Measurements from ENCODE around the gene SLC2A4RG.
A peak's percentile ranks its signal among the peaks of the same experiment; 100 is the strongest.

The SLC2A4RG gene, protein sequence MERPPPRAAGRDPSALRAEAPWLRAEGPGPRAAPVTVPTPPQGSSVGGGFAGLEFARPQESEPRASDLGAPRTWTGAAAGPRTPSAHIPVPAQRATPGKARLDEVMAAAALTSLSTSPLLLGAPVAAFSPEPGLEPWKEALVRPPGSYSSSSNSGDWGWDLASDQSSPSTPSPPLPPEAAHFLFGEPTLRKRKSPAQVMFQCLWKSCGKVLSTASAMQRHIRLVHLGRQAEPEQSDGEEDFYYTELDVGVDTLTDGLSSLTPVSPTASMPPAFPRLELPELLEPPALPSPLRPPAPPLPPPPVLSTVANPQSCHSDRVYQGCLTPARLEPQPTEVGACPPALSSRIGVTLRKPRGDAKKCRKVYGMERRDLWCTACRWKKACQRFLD

DNA sequence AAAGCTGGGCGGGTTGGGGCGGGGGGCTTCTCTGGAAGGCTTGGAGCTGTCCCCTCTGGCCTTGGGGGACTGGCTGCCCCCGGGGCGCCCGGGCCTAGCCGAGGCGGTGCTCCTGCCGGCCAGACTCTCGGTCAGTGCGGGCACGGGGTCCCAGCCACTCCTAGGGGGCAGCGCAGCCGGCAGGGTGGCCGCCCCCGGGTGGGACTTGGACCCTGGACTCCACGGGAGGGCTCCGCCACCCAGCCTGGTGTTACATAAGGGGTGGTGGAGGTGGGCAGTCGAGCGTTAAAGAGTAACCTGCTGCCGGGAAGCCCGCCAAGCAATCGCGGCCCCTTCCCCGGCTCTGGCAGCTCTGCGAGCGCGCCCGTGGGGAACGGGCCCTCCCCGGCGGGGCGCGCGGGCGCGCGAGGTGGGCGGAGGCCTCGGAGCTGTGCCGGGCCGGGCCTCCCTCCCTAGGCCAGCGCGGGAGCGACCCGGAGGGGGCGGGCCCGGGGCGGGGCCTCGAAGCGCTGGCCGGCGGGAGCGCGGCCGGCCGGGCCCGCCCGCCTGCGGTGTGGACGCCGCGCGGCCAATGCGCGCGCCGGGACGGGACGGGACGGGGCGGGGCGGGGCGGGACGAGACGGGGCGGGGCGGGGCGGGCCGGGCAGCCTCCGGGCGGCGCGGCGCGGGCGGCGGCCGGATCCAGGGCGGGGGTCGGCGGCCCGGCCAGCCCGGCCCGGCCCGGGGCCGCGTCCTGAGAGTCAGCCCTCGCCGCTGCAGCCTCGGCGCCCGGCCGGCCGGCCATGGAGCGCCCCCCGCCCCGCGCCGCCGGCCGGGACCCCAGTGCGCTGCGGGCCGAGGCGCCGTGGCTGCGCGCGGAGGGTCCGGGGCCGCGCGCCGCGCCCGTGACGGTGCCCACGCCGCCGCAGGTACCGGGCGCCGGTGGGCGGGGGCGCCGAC lies at the start of gene SLC2A4RG:
Gene SLC2A4RG, plus strand, starts transcription at position 647 of the 940 bp plus-strand sequence. Its CDS starts 137 bp downstream, at position 784.
- DNase-seq (ENCODE audit: low read depth) = peak; percentile 67

DNA sequence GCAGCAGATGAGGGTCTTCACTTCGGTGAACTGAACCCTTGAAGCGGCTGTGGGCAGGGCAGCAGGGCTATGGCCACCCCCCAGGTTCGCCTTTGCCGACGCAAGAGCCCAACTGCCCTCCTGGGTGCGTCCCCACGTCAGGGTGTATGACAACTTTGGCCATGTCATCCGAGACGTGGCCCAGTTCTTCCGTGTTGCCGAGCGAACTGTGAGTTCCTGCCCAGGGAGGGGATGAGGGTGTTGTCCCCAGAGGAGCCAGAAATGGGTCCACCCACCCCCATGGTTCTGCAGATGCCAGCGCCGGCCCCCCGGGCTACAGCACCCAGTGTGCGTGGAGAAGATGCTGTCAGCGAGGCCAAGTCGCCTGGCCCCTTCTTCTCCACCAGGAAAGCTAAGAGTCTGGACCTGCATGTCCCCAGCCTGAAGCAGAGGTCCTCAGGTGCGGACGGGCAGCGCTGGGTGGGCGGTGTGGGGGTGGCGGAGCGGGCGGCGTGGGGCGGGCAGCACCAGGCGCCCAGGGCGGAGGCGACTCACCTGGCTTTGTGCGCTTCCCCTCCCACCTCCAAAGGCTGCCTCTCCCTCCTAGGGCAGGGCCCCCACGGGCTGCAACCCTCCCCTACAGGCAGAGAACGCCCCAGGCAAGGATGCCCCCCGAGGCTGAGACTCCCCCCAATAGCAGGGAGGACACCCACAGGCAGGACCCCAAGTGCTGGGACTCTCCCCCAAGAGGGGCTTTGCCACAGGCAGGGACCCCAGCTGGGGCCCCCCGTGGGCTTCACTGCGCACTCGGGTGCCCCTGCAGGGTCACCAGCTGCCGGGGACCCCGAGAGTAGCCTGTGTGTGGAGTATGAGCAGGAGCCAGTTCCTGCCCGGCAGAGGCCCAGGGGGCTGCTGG lies 49.3 kb upstream of the SLC2A4RG start:
- DNase-seq (ENCODE audit: low read depth) = no peak

DNA sequence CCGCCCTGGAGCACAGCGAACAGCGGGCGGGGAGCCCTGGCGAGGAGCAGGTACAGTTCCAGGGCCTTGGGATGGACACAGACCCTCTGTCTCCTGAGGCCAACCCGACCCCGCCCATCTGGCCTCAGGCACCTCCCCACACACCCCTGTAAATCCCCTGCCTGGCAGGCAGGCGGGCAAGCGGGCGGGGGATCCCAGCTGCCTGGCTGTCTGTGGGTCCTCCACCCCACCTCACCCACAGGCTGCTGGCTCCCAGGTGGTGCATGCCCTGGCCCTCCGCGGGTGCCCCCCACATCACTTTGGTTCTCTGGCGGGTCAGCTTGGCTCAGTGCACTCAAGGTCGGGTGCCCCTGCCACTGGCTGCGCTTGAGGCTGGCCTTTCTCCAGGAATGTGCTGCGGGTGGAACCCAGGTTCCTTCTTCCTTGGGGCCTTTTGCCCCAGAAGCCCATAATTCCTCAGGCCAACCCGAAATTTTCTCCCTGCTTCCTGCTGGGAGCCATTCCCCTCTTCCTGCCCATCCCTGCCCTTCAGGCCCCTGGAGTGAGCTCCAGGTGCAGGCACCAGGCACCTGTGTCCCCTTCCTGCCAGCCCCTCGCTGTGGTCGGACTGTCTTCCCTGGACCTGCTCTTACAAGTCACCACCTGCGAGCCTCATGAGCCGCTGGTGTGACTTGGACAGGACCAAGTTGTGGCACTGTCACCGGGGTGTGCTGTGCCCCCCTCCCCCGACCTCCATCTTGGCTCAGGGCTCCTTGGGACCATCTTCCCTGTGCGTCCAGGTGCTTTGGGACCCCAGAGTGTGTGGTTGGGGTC lies 48.5 kb upstream of the SLC2A4RG start:
- DNase-seq (ENCODE audit: low read depth) = no peak

DNA sequence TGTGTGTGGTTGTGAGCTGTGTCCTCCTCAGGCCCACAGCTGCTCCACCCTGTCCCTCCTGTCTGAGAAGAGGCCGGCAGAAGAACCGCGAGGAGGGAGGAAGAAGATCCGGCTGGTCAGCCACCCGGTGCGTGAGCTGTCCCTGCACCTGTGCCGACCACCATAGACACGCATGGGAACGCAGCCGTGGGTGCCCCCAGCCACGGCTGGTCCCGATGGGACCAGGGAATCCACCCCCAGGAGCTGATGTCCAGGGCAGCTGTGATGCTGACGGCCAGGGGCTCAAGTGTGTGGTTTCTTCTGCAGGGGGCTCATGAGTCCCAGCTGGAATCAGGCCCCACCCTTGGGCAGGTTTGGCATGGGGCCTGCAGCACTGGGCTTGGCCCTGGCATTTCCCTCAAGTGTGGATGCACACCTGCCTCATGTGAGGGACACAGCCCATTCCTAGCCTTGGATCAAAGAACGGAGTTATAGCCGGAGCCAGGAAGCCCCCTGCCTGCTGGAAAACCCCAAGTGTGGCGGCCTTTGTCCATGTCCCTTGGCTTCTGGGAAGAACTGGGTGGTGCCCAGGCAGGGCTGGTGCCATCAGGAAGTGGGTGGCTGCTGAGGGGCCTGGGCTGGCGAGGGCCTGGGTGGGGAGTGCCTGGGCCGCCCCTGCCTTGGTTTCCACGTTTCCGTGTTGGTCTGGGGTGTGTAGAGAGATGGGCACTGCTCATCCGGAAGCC lies 47.7 kb upstream of the SLC2A4RG start:
- no peak for DNase-seq (ENCODE audit: low read depth)

DNA sequence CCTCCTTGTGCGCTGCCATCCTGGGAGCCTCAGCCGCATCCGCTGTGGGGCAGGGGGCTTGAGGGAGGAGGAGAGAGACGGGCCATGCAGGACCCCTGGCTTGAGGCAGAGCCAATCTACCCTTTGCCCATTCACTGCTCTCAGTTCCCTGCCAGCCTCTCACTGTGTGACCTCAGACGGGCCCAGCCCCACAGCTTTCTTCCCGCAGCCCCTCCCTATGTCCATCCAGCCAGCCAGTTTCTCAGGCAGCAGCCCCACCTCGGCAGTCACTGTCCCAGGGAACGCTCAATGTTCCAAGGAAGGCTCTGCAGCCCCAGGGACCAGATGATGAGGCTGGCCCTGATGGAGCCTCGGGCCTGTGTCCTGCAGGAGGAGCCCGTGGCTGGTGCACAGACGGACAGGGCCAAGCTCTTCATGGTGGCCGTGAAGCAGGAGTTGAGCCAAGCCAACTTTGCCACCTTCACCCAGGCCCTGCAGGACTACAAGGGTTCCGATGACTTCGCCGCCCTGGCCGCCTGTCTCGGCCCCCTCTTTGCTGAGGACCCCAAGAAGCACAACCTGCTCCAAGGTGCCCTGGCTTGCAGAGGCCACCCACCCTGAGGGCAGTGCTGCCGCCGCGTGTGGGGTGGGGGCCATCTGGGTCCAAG lies 47.0 kb upstream of the SLC2A4RG start:
- peak; percentile 19 for DNase-seq (ENCODE audit: low read depth)

DNA sequence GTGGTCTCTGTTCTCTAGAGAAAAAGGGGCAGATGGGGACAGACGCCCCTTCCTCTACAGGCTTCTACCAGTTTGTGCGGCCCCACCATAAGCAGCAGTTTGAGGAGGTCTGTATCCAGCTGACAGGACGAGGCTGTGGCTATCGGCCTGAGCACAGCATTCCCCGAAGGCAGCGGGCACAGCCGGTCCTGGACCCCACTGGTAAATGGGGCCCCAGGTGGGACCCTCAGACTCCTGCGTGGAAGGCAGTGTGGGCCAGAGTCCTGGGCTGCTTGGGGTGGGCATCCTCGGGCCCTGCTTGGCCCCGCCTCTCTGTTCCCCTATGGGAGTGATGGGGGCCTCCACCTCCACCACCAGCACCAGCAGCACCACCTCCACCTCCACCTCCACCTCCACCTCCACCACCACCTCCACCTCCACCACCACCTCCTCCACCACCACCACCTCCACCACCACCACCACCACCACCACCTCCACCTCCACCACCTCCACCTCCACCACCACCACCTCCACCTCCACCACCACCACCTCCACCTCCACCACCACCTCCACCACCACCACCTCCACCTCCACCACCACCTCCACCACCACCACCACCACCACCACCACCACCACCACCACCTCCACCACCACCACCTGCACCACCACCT lies 46.4 kb upstream of the SLC2A4RG start:
- no peak for DNase-seq (ENCODE audit: low read depth)

DNA sequence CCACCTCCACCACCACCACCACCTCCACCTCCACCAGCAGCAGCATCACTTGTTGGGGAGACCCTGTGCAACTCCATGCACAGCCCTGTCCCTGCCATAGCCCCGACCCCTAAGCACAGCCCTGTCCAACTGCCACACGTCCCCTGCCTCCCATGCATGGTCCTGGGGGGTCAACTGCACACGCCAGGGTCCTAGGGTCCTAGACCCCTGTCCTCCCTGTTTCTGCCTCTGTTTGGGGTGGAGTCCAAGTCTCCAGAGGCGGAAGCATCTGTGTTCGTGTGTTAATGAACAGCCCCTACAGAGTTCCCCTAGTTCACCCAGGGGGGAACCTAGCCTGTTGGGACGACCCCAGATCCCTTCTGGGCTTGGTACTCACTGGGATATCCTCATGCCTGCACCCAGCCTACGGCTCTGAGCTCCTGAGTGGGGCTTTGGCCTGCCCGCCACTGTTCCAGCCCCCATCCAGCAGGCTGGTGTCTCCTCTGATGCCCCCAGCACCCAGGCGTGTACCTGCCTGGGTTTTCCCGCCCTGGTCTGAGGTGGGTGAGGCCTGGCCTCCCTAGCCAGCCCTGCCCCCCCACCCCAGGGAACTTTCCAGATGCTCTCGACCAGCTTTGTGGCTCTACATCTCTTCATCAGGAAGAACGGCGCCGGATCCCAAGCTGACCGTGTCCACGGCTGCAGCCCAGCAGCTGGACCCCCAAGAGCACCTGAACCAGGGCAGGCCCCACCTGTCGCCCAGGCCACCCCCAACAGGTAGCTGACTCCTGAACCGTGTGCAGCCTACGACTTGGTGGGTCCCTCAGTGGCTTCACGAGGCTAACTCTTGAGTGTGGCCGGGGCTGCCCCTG lies 45.6 kb upstream of the SLC2A4RG start:
- no peak for DNase-seq (ENCODE audit: low read depth)

DNA sequence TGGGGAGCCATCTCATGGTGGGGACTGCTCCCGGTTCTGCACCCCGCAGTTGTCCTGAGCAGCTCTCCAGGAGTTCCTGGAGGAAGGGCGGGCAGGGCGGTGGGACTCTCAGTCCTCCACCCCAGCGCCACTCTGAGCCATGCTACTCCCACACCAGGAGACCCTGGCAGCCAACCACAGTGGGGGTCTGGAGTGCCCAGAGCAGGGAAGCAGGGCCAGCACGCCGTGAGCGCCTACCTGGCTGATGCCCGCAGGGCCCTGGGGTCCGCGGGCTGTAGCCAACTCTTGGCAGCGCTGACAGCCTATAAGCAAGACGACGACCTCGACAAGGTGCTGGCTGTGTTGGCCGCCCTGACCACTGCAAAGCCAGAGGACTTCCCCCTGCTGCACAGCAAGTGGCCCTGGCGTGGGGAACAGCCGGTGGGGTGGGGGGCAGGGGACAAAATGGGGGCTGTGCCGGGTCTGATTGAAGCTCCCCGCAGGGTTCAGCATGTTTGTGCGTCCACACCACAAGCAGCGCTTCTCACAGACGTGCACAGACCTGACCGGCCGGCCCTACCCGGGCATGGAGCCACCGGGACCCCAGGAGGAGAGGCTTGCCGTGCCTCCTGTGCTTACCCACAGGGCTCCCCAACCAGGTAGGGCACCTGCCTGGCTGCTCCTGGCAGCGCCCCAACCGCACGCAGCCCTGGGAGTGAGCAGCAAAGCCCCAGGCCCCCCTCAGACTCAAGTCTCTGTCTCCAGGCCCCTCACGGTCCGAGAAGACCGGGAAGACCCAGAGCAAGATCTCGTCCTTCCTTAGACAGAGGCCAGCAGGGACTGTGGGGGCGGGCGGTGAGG lies 44.8 kb upstream of the SLC2A4RG start:
- no peak for DNase-seq (ENCODE audit: low read depth)

DNA sequence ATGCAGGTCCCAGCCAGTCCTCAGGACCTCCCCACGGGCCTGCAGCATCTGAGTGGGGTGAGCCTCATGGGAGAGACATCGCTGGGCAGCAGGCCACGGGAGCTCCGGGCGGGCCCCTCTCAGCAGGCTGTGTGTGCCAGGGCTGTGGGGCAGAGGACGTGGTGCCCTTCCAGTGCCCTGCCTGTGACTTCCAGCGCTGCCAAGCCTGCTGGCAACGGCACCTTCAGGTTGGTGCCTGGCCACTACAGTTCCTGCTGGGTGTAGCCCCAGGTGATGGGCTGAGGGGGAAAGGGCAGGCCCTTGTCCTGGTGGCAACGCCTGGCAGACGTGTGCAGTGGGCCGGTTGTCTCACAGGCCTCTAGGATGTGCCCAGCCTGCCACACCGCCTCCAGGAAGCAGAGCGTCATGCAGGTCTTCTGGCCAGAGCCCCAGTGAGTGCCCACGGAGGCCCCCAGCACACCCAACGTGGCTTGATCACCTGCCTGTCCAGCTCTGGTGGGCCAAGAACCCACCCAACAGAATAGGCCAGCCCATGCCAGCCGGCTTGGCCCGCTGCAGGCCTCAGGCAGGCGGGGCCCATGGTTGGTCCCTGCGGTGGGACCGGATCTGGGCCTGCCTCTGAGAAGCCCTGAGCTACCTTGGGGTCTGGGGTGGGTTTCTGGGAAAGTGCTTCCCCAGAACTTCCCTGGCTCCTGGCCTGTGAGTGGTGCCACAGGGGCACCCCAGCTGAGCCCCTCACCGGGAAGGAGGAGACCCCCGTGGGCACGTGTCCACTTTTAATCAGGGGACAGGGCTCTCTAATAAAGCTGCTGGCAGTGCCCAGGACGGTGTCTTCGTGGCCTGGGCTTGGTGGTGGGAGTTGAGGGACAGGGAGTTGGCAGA lies 43.9 kb upstream of the SLC2A4RG start:
- DNase-seq (ENCODE audit: low read depth) = no peak

DNA sequence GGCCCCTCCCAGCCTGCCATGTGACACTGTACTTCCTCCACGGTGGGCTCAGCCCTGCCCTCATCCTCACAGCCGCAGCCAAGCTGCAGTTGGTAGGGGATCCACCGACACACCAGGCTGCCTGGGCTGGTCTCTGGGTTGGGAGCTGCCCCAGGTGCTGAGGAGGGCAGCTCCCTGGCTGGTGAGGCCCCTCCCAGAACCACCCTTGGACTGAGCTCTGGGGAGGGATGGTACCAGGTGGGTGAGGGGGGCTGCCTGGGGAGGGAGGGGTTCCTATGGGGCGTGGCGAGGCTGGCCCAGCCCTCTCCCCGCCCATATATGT lies 43.3 kb upstream of the SLC2A4RG start:
- no peak for DNase-seq (ENCODE audit: low read depth)

DNA sequence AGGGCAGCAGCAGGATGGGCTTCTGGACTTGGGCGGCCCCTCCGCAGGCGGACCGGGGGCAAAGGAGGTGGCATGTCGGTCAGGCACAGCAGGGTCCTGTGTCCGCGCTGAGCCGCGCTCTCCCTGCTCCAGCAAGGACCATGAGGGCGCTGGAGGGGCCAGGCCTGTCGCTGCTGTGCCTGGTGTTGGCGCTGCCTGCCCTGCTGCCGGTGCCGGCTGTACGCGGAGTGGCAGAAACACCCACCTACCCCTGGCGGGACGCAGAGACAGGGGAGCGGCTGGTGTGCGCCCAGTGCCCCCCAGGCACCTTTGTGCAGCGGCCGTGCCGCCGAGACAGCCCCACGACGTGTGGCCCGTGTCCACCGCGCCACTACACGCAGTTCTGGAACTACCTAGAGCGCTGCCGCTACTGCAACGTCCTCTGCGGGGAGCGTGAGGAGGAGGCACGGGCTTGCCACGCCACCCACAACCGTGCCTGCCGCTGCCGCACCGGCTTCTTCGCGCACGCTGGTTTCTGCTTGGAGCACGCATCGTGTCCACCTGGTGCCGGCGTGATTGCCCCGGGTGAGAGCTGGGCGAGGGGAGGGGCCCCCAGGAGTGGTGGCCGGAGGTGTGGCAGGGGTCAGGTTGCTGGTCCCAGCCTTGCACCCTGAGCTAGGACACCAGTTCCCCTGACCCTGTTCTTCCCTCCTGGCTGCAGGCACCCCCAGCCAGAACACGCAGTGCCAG lies 42.8 kb upstream of the SLC2A4RG start, which contains the start of gene TNFRSF6B:
Gene TNFRSF6B, plus strand, starts transcription at position 25 of the 729 bp plus-strand sequence. Its CDS starts 116 bp downstream, at position 141.
- DNase-seq (ENCODE audit: low read depth) = no peak

DNA sequence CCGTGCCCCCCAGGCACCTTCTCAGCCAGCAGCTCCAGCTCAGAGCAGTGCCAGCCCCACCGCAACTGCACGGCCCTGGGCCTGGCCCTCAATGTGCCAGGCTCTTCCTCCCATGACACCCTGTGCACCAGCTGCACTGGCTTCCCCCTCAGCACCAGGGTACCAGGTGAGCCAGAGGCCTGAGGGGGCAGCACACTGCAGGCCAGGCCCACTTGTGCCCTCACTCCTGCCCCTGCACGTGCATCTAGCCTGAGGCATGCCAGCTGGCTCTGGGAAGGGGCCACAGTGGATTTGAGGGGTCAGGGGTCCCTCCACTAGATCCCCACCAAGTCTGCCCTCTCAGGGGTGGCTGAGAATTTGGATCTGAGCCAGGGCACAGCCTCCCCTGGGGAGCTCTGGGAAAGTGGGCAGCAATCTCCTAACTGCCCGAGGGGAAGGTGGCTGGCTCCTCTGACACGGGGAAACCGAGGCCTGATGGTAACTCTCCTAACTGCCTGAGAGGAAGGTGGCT lies 42.2 kb upstream of the SLC2A4RG start:
- no peak for DNase-seq (ENCODE audit: low read depth)

DNA sequence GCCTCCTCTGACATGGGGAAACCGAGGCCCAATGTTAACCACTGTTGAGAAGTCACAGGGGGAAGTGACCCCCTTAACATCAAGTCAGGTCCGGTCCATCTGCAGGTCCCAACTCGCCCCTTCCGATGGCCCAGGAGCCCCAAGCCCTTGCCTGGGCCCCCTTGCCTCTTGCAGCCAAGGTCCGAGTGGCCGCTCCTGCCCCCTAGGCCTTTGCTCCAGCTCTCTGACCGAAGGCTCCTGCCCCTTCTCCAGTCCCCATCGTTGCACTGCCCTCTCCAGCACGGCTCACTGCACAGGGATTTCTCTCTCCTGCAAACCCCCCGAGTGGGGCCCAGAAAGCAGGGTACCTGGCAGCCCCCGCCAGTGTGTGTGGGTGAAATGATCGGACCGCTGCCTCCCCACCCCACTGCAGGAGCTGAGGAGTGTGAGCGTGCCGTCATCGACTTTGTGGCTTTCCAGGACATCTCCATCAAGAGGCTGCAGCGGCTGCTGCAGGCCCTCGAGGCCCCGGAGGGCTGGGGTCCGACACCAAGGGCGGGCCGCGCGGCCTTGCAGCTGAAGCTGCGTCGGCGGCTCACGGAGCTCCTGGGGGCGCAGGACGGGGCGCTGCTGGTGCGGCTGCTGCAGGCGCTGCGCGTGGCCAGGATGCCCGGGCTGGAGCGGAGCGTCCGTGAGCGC lies 41.6 kb upstream of the SLC2A4RG start:
- DNase-seq (ENCODE audit: low read depth) = no peak

DNA sequence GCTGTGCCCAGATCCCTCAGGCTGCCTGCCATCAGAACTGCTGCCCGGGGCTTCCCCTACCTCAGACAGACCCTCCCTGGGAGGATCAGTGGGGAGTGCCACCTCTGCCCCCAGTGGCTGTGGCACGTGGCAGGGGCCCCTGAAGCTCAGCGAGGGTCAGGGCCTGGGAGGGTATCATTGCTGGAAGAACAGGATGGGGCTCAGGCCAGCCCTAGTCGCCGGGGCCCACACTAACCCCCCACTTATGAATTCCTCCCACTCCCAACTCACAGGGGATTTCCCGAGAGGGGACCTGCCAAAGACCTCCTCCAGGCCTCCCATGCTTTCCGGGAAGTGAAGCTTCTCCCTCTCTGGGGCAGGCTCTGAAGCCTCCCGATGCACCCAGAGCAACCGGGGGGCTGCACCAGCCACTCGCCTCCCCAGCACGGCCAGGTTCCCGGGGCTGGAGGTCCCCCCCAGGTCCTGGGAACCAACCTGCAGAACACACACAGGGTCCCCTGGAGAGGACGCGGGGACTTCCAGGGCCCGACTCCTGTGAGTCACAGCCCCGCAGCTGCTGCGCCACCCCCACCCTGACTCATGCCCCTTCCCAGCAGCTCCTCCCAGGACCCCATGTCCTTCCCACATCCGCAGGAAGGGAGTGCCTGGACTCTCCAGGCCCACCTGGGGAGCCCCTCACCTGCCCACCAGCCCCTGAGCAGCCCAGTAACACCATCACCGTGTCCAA lies 40.7 kb upstream of the SLC2A4RG start:
- peak; percentile 77 for DNase-seq (ENCODE audit: low read depth)
